HFFc6 (cell line): ENCODE data around the gene KIF12. TPM values are rescaled to one million over a fixed set of nuclear protein-coding genes. Genes with fewer than 3 reads are reported as not detected.
A peak's percentile ranks its signal among the peaks of the same experiment; 100 is the strongest.
"Not testable (repeated sequence)": the region's sequence is repeated elsewhere in the genome, so short reads cannot be mapped to it uniquely, and the experiment has no call there.

Source experiments
- DNase-seq: peaks from one replicate; pipeline ENCODE4 v3.0.0-alpha.2; 2018
- H3K27ac Mint-ChIP-seq: 2 replicates; pipeline ENCODE4 v1.8.0; 2020; ENCODE audit warnings: mild to moderate bottlenecking, mixed read lengths
- H3K27me3 Mint-ChIP-seq: 2 replicates; pipeline ENCODE4 v1.8.0; 2021; ENCODE audit warnings: mild to moderate bottlenecking, moderate library complexity, mixed read lengths; ENCODE audit not compliant: insufficient read depth
- H3K36me3 Mint-ChIP-seq: 2 replicates; pipeline ENCODE4 v1.8.0; 2021; ENCODE audit warnings: low read depth, mixed read lengths
- H3K4me1 Mint-ChIP-seq: 2 replicates; pipeline ENCODE4 v1.8.0; 2020; ENCODE audit warnings: low read depth, mixed read lengths
- H3K4me3 Mint-ChIP-seq: 2 replicates; pipeline ENCODE4 v1.8.0; 2020; ENCODE audit warnings: mild to moderate bottlenecking, moderate library complexity, mixed read lengths
- H3K9me3 Mint-ChIP-seq: 2 replicates; pipeline ENCODE4 v1.8.0; 2020; ENCODE audit warnings: mild to moderate bottlenecking, mixed read lengths
- CTCF ChIP-seq: fragments of 200-600 bp; sonication (generic); IDR thresholded peaks from 2 replicates; pipeline ENCODE4 v1.5.0; 2021; ENCODE audit warnings: antibody characterized with exemption, mild to moderate bottlenecking
- total RNA-seq, 6 experiments: library from RNA; stranded (reverse); fragmentation: NEBNext Ultra II Directional; extraction: Animal tissue kit (Norgen Biotek cat#: 25700); gene quantifications; 2 replicates in 1 of 6; 3 replicates in 5 of 6; pipeline ENCODE4 v1.2.3, GENCODE V29; 2021

Gene KIF12
- total RNA-seq, 6 experiments from 2014 or later = not detected

- no peak overlapping the region for H3K27ac Mint-ChIP-seq
- H3K27me3 Mint-ChIP-seq = no peaks in the 10 kb centered on the region; the same call in 1 of the 2 replicates
- H3K36me3 Mint-ChIP-seq = peaks cover 18% of the 10 kb centered on the region
- H3K4me3 Mint-ChIP-seq = no peak overlapping the region
- TF ChIP-seq CTCF = no peak
- H3K9me3 Mint-ChIP-seq = no peaks in the 10 kb centered on the region
- DNase-seq = no peak
- peaks cover 15% of the 10 kb centered on the region for H3K4me1 Mint-ChIP-seq
Measured at GRCh38 chr9:114048533-114049415, 50.3 kb downstream of the KIF12 start.

- Mint-ChIP-seq H3K9me3 (no peaks in the 10 kb centered on the region), H3K4me3 (no peak overlapping the region), H3K27ac (no peak overlapping the region), H3K27me3 (no peaks in the 10 kb centered on the region; the same call in 1 of the 2 replicates), H3K4me1 (peaks cover 15% of the 10 kb centered on the region), H3K36me3 (peaks cover 18% of the 10 kb centered on the region)
- DNase-seq = no peak
- TF ChIP-seq CTCF = peak; percentile 52
Measured at GRCh38 chr9:114047717-114048116, 51.4 kb downstream of the KIF12 start.

- H3K27ac Mint-ChIP-seq = no peak overlapping the region
- no peak overlapping the region for H3K4me3 Mint-ChIP-seq
- H3K27me3 Mint-ChIP-seq = no peaks in the 10 kb centered on the region; the same call in 1 of the 2 replicates
- H3K9me3 Mint-ChIP-seq = no peaks in the 10 kb centered on the region
- DNase-seq = peak; percentile 6
- H3K4me1 Mint-ChIP-seq = peaks cover 15% of the 10 kb centered on the region
- no peak for TF ChIP-seq CTCF
- peaks cover 14% of the 10 kb centered on the region for H3K36me3 Mint-ChIP-seq
Measured at GRCh38 chr9:114046875-114047274, 52.2 kb downstream of the KIF12 start.

- Mint-ChIP-seq H3K27me3 (no peaks in the 10 kb centered on the region; the same call in 1 of the 2 replicates), H3K4me3 (no peak overlapping the region), H3K4me1 (peaks cover 15% of the 10 kb centered on the region), H3K36me3 (peaks cover 19% of the 10 kb centered on the region), H3K9me3 (no peaks in the 10 kb centered on the region), H3K27ac (no peak overlapping the region)
- no peak for TF ChIP-seq CTCF
- DNase-seq = no peak
Measured at GRCh38 chr9:114046237-114046755, 52.8 kb downstream of the KIF12 start.

GRCh38 chr9:114043660-114044059, 55.4 kb downstream of the KIF12 start:
- DNase-seq, H3K27me3 Mint-ChIP-seq, H3K4me3 Mint-ChIP-seq, H3K9me3 Mint-ChIP-seq, H3K27ac Mint-ChIP-seq: not testable (repeated sequence)
- Mint-ChIP-seq H3K36me3 (peaks cover 26% of the 10 kb centered on the region), H3K4me1 (peaks cover 15% of the 10 kb centered on the region)

Other genes with a start within 250 kb of the KIF12 start
- gene ZNF618, start 223.0 kb downstream of the KIF12 start, total RNA-seq = 10 to 100 TPM in 4 of 6 experiments, 1 to 10 TPM in 2; 9.4 to 13.6 (median 11.5) TPM
- not detected for gene AMBP, start 21.0 kb downstream of the KIF12 start, total RNA-seq
- gene COL27A1, start 56.2 kb upstream of the KIF12 start, total RNA-seq = 10 to 100 TPM; 22.2 to 24.1 (median 23.4) TPM
- gene ORM1, start 223.8 kb upstream of the KIF12 start, total RNA-seq = not detected
- gene ORM2, start 230.6 kb upstream of the KIF12 start, total RNA-seq = not detected